ENCODE measurements around the gene PMM1.
"Not testable (repeated sequence)": the region's sequence is repeated elsewhere in the genome, so short reads cannot be mapped to it uniquely, and the experiment has no call there.

PMM1 gene

DNA sequence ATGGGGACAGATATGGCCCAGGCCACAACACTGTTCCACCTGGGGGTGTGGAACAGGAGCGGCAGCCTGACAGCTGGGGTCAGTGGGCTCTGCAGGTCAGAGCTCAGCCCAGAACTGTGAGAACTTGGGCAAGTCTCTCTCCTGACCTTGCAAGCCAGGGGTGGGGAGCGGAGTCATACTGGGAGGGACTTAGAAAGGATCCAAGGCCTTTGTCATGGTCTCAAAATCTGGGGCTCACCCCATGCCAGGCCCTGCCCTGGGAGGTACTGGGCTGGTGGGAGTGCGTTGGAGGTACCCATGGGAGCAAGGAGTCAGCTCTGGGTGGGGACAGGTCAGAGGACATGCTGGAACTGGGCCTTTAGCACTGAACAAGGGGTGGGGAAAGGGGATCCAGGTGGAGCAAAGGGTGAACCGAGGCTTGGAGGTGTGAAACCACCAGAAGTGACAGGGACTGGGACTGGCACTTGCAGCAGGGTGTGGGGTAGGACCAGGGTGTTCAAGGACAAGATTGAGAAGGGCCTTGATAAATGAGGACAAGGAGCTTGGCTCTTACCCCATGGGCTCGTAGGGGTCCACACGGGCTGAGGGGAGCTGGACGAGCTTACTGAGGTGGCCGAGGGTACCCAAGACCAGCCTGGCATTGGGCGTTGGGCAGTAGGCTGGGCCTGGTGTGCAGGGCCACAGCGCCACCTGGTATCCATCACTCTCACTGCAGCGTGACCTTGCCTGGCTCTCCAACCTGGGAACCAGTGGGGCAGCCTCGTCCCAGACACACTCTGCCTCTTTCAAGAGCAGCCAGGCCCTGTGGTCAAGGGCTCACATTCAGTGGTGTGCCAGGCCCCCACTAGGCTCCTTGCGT is 7.4 kb upstream of the PMM1 start:
- peak; percentile 46 to 65 (median 50) for DNase-seq

DNA sequence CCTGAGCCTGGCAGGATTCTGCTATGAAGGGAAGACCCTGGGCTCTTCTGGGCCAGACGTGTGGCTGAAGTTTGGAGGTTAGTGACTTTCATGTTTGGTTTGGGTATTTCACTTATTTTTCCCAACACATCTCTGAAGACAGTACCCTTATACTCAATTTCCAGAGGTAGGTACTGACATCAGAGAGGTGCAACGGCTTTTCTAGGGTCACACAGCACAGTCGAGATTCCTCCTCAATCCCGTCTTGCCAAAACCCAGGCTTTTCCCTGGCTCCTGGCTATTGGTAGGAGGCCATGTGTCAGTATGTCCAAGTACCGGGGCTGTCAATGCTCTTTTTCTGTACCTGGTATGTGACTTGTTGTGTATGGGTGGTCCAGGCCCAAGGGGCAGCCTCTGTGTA is 6.1 kb upstream of the PMM1 start:
- DNase-seq = no peak

DNA sequence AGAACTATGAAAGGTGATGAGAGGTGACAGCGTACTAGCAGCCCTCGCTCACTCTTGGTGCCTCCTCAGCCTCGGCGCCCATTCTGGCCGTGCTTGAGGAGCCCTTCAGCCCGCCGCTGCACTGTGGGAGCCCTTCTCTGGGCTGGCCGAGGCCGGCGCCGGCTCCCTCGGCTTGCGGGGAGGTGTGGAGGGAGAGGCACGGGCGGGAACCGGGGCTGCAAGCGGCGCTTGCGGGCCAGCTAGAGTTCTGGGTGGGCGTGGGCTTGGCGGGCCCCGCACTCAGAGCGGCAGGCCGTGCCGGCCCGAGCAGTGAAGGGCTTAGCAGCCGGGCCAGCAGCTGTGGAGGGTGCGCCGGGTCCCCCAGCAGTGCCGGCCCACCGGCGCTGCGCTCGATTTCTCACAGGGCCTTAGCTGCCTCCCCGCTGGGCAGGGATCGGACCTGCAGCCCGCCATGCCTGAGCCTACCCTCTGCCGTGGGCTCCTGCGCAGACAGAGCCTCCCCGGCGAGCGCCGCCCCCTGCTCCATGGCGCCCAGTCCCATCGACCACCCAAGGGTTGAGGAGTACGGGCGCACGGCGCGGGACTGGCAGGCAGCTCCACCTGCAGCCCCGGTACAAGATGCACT is 3.8 kb upstream of the PMM1 start:
- not testable (repeated sequence) for DNase-seq

DNA sequence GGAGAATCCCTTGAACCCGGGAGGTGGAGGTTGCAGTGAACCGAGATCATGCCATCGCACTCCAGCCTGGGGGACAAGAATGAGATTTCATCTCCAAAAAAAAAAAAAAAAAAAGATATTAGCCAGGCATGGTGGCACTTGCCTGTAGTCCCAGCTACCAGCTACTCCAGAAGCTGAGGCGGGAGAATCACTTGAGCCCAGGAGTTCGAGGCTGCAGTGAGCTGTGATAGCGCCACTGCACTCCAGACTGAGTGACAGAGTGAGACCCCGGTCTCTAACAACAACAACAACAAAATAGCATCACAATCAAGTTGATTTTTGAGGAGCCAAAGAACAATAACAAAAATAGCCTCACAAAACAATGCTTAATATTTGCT is 2.3 kb downstream of the PMM1 start:
- DNase-seq = no peak

DNA sequence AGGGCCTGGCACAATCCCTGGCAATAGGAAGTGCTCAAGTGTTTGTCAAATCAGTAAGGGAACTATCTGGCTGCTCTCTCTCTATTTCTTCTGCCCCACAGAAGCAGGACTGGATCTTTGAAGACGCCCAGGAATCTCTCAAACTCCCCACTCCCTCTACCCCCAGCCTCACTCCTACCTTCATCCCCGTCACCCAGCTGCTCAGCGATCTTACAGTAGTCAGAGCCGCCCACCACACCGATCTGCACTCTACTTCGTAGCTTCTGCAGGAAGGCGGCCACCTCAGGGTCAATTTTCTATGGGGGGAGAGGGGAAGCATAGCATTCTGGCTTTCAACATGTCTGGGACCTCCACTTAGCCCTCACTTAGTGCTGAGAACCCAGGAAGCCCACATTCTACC is 3.7 kb downstream of the PMM1 start:
- no peak for DNase-seq

DNA sequence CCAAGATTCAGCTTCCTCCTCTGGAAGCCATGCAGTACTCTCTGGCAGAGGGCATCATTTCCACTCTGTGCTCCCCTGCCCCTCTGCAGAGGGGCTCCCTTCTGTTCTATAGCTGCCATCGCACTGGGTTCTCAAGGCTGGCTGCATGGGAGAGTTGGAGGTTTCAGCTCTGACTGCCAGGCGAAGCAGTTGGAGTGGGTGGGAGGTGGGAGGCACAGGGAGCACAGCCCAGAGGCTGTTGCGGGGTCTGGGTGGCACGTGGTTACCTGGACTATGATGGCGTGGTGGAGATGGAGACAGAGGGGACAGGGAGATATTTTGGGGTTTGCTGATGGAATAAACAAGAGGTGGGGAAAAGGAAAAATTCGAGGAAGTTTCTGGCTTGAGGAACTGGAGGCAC is 4.8 kb downstream of the PMM1 start:
- no peak for DNase-seq

DNA sequence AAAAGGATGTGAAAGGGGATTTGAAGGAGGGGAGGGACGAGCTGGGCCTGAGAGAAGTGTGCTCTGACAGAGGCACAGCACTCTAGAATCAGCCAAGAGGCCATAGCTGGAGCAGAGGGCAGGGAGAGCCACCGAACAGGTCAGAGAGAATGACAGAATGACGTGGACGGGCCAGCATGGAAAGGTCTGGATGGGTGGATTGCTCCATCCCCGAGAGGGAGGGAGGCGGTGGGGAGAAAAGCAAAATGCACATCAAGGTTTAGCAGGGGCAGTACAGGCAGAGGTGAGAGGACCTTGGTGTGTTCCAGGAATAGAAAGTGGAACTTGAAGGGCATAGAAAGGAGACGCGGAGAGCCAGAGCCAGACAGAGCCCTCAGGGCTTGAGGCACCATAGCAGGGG is 6.9 kb downstream of the PMM1 start:
- DNase-seq = no peak

DNA sequence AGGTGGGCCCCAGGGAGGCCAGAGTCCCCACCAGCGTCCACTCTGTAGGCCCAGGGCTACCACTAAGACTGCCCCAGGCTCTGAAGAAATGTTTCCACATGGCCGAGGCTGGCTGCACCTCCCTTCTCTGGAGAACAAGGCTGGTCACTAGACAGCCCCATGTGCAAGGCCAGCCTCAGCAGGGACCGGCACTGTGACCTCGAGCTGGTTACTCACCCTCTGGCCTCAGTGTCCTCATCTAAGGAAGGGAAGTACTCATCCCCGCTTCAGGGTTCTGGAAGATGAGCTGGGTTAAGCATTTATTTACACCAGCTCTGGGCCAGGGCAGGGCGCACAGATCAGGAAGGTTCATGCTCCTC is 9.7 kb downstream of the PMM1 start:
- DNase-seq = no peak

DNA sequence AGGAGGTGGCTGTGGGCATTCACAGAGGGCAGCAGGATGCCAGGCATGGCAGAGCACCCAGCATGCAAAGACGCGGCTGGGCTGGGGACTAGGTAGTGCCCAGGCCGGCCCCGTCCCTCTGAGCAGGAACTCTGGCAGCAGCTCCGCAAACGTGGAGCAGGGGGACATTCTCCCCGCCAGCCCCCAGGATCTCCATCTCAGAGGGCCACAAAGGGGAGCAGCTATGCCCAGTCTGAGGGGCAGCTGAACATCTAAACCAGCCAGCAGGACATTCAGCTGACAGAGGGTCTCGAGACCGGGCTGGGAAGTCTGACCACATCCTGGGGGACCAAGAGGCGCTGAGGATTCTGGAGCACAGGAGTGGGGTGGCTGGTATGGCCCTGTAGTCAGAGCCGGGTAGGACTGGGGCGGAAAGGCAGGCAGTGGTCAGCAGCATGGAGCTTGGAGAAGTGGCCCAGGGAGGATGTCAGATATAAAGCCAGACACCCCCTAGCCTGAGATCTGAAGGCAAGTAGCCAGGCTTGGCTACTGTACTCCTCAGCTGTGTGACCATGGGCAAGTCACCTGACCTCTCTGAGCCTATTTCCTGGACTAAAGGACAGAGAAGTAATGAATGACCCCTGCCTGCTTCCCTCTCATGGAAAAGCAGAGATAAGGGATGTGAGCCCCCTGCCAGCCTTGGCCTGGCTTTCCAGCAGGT is 10.2 kb downstream of the PMM1 start:
- no peak for DNase-seq

DNA sequence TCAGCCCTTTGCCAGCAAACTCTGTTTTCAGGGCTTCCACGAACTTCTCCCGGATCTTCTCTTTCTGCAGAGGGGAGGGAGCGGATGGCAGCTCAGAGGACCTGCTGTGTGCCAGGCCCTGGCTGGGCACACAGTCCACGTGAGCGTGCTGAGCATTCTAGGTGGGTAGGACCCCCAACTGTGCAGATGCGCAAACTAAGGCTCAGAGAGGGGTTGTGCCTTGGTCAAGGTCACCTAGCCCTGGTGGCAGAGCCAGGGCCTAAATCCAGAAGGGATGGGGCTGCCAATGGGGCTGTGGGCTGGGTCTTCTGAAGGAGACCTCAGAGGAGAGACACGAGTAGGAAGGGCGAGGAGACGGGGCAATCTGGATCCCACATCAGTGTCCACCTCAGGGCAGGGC is 10.8 kb downstream of the PMM1 start:
- no peak for DNase-seq

DNA sequence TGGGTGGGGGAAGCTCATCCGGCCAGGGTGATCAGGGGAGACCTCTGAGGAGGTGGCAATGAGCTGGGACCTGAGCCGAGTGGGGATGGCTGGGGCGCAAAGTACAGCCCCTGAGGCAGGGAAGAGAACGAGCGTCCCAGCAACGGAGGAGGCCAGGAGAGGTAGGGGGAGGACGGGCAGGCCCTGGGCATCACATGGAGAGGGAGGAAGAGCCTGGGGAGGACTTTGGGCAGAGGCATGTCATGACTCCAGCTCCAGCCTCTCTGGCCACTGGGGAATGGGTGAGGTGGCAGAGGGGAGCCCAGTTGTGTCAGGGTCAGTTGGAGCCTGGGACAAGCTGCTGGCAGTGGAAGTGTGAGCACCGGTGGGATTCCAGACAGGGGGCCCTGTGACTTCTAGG is 11.5 kb downstream of the PMM1 start:
- DNase-seq = no peak

DNA sequence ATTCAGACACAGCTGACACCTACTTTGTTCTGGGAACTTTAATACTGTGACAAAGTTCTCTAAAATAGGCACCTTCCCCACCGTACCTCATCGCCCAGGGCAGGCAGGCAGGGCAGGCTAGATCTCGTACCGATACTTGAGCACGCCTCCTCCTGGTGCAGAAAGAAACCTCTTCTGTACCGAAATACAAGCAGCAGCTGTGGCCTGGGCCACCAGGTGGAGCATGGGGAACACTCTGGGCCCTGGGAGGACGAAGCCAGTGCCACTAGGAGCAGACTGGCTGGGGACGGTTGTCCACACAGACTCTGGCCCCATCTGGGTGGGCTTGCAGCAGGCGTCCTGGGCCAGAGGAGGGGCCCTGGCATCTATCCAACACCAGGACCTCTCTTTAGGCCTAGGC is 12.8 kb downstream of the PMM1 start:
- peak; percentile 44 to 59 (median 49) for DNase-seq

DNA sequence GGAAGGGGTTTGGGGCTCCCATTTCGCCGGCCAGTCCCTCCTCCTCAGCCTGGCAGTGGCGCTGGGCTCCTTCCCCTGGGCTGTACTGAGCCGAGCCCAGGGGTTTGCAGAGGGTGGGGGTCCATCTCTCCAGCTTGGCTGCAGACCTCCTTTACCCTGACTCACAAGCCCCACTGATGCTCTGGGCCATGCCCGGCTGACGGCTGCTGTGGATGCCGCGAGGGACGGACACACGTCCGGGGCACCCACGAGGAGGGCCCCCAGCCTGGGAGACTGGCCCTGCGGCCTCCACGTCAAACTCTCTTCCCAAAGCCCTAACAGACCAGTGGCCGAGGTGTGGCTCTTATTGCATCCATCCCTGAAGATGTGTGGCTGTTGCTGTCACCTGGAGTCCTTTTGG is 14.1 kb downstream of the PMM1 start:
- no peak for DNase-seq

DNA sequence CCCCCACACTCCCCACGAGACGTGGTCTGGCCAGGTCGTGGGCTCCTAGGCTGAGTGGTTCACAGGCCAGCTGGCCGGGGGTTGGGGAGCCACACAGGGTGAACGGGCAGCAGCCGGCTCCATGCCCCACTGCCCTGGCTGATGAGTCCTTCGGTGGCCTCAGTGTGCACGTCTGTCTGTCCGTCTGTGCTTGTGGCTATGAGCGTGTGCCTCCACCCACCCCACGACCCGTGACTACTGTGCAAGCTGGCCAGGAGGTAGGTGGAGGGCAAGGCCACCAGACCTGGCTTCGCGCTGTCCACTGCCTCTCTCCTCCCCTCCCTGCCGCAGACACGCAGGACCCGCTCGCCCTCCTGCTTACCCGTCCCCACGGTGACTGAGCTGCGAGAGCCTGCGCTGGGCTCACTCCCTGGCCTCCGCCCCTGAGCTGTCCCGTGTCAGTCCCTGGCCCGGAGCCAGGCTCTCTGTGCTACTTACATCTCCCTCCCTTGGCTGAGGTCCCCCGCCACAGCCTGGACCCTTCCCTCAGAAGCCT is 14.7 kb downstream of the PMM1 start:
- DNase-seq = no peak

DNA sequence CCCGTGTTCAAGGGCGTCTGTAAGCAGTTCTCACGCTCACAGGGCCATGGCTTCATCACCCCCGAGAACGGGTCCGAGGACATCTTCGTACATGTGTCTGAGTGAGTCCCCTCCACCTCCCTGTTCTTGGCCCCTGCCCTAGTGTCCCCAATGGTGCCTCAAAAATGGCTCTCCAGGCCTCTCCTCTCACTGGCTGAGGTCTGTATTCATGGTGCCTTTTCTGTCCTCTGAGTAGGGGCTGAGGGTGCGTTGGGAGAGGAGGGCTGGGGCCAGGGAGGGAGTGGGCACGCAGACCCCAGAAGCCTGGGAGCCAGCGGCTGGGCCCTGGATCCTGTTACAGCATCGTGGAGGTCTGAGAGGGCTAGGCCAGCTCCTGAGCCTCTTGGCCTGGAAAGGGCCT is 16.0 kb downstream of the PMM1 start:
- no peak for DNase-seq

DNA sequence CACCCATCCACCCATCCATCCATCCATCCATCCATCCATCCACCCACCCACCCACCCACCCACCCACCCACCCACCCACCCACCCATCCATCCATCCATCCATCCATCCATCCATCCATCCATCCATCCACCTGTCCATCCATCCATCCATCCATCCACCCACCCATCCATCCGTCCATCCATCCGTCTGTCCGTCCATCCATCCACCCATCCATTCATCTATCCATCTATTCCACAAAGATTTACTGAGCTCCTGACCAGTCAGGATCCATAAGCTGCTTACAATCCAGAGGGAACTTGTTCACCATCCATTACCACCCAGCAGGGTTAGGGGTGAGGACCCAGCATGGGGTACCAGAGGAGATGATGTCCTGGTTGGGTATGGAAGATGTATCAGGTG is 17.3 kb downstream of the PMM1 start:
- DNase-seq = not testable (repeated sequence)

DNA sequence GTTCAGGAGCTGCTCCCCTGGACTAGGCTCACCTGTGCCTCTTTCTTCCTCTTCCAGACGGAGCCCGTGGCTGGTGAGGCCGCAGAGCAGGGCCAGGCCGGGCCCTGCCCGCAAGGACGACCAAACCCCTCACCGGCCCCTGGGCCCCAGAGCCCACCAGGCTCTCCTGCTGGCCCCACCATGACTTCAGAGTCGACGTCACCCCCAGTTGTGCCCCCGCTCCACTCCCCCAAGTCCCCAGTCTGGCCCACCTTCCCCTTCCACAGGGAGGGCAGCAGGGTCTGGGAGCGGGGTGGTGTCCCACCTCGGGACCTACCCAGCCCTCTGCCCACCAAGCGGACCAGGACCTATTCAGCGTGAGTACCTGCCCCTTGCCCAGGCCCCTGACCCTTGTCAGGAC is 17.9 kb downstream of the PMM1 start:
- no peak for DNase-seq

DNA sequence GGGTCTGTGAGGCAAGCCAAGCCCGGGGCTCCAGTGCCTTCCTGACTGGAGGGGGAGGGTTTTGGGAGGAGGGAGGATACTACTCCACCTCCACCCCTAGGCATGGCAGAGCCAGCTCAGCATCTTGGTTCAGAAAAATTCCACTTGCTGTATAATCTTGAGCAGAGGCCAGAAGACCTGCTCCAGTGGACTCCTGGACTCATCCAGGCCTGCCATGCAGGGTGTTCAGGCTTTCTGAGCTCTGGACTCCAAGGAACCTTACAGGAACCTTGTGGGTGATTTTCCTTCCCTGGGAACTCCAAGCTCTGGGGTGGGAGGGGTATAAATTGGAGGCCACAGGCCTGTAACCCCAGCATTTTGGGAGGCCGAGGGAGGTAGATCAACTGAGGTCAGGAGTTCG is 19.4 kb downstream of the PMM1 start:
- DNase-seq = no peak

DNA sequence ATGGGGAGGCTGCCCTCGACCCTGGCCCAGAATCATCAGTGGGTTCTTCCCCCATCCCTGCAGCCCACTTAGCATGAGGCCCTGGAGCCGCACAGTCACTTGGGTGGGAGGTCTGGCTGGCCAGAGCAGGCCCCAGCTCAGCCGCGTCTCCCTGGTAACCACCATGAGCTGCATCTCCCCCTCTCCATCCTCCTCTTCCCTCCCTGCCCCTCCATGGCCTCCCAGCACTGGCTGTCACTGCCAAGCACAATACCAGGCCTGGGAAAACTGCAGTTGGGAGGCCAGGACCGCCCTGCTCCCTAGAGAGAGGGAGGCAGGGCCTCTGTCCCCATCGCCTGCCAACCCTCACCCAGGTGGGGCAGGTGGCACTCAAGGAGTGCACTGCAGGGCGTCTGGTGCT is 20.8 kb downstream of the PMM1 start:
- no peak for DNase-seq

DNA sequence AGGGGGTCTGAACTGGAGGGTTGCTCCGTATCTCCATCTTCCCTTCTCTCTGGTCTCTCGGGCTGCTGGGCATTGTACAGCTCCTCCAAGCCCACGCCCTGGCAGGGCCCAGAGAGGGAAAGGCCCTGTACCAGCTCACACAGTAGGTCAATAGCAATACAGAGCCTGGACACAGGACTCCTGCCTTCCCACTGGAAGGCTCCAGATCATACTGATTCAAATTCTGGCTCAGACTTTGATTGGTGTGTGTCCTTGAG is 22.2 kb downstream of the PMM1 start:
- no peak for DNase-seq

DNA sequence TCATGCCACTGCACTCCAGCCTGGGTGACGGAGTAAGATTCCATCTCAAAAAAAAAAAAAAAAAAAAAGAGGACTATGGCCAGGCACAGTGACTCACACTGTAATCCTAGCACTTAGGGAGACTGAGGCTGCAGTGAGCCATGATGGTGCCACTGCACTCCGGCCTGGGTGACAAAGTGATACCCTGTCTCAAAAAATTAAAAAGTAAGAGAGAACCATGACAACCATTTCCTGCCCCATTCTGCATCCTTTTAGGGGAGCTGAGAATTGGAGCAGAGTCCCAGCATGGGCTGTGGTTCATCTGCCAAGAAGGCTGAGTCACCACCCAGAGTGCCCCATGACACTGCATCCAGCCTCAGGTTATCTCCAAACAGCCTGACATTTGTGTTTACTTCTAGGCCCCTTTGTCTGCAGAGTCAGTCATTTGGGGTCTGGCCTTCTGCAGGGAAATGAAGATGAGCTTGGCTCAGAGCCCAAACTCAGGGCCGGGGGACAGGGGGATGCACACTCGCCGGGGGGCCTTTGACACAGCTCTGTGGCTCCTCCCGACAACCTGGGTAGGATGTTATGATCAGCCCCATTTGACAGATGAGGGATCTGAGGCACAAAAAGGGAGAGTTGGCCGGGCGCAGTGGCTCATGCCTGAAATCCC is 24.1 kb downstream of the PMM1 start:
- peak; percentile 30 to 42 (median 32) for DNase-seq

DNA sequence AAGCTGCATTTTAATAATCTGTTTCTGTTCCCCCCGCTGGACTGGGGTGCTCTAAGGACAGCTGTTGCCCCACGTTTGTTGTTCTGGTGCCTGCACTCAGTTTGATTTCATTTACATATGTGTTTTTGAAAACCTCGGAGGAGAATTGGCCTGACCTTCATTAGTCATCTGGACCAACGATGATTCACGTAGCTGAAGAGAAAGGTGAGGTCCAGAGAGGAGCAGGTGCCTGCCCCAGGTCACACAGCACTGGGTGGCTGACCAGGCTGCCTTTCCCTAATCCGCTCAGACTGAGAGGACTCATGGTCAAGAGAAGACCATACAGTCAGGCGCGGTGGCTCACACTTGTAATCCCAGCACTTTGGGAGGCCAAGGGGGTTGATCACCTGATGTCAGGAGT is 25.1 kb downstream of the PMM1 start:
- DNase-seq = no peak

DNA sequence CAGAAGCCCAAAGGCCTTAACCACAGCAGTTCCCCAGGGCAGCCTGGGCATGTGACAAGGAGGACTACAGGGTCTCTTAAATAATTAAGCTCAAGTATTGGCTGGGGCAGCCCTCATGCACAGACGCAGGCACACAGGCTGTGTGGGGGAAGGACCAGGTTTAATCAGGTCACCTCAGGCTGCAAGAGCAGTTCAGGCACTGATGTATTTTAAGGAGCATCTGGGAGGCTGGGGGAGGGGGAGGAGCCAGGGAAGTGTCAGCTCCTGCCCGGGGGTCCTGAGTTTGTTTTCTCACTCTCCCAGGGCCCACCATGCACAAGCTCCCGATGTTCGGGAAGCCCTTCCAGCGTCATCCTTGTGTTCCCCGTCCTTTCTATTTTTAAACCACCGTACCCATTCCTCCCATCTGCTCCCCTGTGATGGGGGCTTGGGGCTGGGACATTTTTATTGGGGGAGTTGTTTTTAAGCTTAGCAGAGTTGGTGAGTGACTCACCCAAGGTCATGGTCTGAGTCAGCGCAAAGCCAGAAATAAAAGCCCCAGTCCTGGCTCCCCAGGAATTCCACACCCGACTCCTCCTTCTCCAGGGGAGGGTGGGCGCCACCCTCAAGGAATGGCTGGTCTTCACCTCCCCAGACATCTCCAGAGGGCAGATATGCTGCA is 26.5 kb downstream of the PMM1 start:
- peak in 1 of 3 donors; percentile 9 for DNase-seq

All from suppressor macrophage treated with lipopolysaccharide for 1 hour (primary cell).